HCT116 (cell line): ENCODE results near the gene NCR3LG1. TPM values are rescaled to one million over a fixed set of nuclear protein-coding genes. Genes with fewer than 3 reads are reported as not detected.

Experiments
- ATAC-seq: fragments of 200-7000 bp; cut with Tn5 transposase; 2 replicates; pipeline ENCODE4 v1.9.1; 2020; ENCODE audit warnings: mild to moderate bottlenecking, moderate library complexity
- BruUV-seq: library from RNA; stranded (reverse); fragments of 400-500 nt; replicated peaks from 2 replicates; lab custom pipeline; 2021; lab: Mats Ljungman, UMichigan
- CTCF ChIA-PET: fragments of 300-600 bp; sonication (Branson Sonifier 250); formaldehyde crosslinking; loops from one replicate; lab custom pipeline; 2021; ENCODE audit warnings: antibody characterized with exemption; lab: Charles Lee
- POLR2A ChIA-PET: fragments of 300-600, 350-600 bp; sonication (Branson Sonifier 250); formaldehyde crosslinking; loops from one replicate; lab custom pipeline; 2021; ENCODE audit warnings: antibody characterized with exemption; lab: Charles Lee
- RAD21 ChIA-PET, 2 experiments: fragments of 300-600 bp; sonication (Branson Sonifier 250); formaldehyde crosslinking; loops; one replicate each; lab custom pipeline; 2023; ENCODE audit warnings: low total read pairs in 2 of 2; ENCODE audit not compliant: uncharacterized antibody in 2 of 2, unreplicated experiment in 2 of 2, low non-redundant PET in 1 of 2; lab: Charles Lee
- DNase-seq: peaks from one replicate; pipeline ENCODE4 v3.0.0-alpha.2; 2010; ENCODE audit warnings: low read depth, low spot score
- H2AFZ ChIP-seq: fragments of 200-600 bp; shearing (Covaris generic), sonication (generic); 2 replicates; pipeline ENCODE4 v1.6.1; 2017; ENCODE audit warnings: low read depth, mixed run types, mixed read lengths, antibody characterized with exemption, low read length; ENCODE audit not compliant: poor library complexity, severe bottlenecking
- H3K27ac ChIP-seq: 2 replicates; pipeline ENCODE4 v1.5.1; 2012; ENCODE audit warnings: low read depth, low read length
- H3K27me3 ChIP-seq: fragments of 200-600 bp; sonication (generic); 2 replicates; pipeline ENCODE4 v1.6.1; 2016; ENCODE audit warnings: mixed run types, low read length, mixed read lengths; ENCODE audit not compliant: insufficient read depth
- H3K36me3 ChIP-seq, 2 experiments: fragments of 200-500 bp in 1 of 2; fragments of 200-600 bp in 1 of 2; sonication (Bioruptor generic) in 1 of 2; sonication (generic) in 1 of 2; 2 replicates each; pipeline versions ENCODE4 v1.5.1 to v1.6.1; 2014 to 2016; ENCODE audit warnings: low read length in 2 of 2, inconsistent platforms in 1 of 2, mixed read lengths in 1 of 2, mixed run types in 1 of 2; ENCODE audit not compliant: insufficient read depth in 2 of 2, control insufficient read depth in 1 of 2
- H3K4me1 ChIP-seq, 2 experiments: fragments of 200-600 bp in 1 of 2; sonication (generic) in 1 of 2; 2 replicates each; pipeline versions ENCODE4 v1.5.1 to v1.6.1; 2012 to 2017; ENCODE audit warnings: low read length in 2 of 2, inconsistent platforms in 1 of 2, mild to moderate bottlenecking in 1 of 2, mixed read lengths in 1 of 2, mixed run types in 1 of 2, moderate library complexity in 1 of 2; ENCODE audit not compliant: insufficient read depth in 2 of 2, control insufficient read depth in 1 of 2
- H3K4me2 ChIP-seq: fragments of 200-600 bp; sonication (generic); 2 replicates; pipeline ENCODE4 v1.6.1; 2017; ENCODE audit warnings: mixed run types, low read length, mixed read lengths
- H3K4me3 ChIP-seq, 2 experiments: fragments of 200-600 bp in 1 of 2; sonication (generic) in 1 of 2; replicated peaks in 1 of 2; 2 replicates each; pipeline ENCODE4 v1.5.1; 2011 to 2016; ENCODE audit warnings: low read length in 2 of 2, control low read depth in 1 of 2, low read depth in 1 of 2, mild to moderate bottlenecking in 1 of 2, mixed read lengths in 1 of 2, mixed run types in 1 of 2
- H3K79me2 ChIP-seq: fragments of 200-600 bp; sonication (generic); 2 replicates; pipeline ENCODE4 v1.6.1; 2017; ENCODE audit warnings: mild to moderate bottlenecking, mixed run types, low read length, moderate library complexity, mixed read lengths; ENCODE audit not compliant: insufficient read depth
- H3K9ac ChIP-seq: fragments of 200-600 bp; sonication (generic); 2 replicates; pipeline ENCODE4 v1.6.1; 2016; ENCODE audit warnings: low read length, mixed read lengths
- H3K9me2 ChIP-seq: fragments of 200-600 bp; sonication (generic), shearing (Covaris generic); 2 replicates; pipeline ENCODE4 v1.6.1; 2017; ENCODE audit warnings: mixed run types, mild to moderate bottlenecking, moderate library complexity; ENCODE audit not compliant: insufficient read depth
- H3K9me3 ChIP-seq, 2 experiments: fragments of 200-500 bp in 1 of 2; fragments of 200-600 bp in 1 of 2; sonication (Bioruptor generic) in 1 of 2; sonication (generic) in 1 of 2; 2 replicates each; pipeline ENCODE4 v1.6.1; 2014 to 2017; ENCODE audit warnings: low read length in 2 of 2, mixed read lengths in 2 of 2, inconsistent platforms in 1 of 2, low read depth in 1 of 2, mild to moderate bottlenecking in 1 of 2, mixed run types in 1 of 2, moderate library complexity in 1 of 2; ENCODE audit not compliant: control insufficient read depth in 1 of 2, insufficient read depth in 1 of 2
- H4K20me1 ChIP-seq: fragments of 200-600 bp; sonication (generic), shearing (Covaris generic); 2 replicates; pipeline ENCODE4 v1.6.1; 2017; ENCODE audit warnings: mixed run types, mild to moderate bottlenecking, moderate library complexity; ENCODE audit not compliant: insufficient read depth
- CBX3 ChIP-seq: IDR thresholded peaks from 2 replicates; pipeline ENCODE4 v1.6.1; 2012; ENCODE audit warnings: low read depth
- CTCF ChIP-seq, 3 experiments: fragments of 200-600 bp in 1 of 3; sonication (generic) in 1 of 3; IDR thresholded peaks in 2 of 3; conservative IDR thresholded peaks in 1 of 3; 2 replicates each; pipeline ENCODE4 v1.5.1; 2012 to 2017; ENCODE audit warnings: low read depth in 2 of 3, low read length in 2 of 3, antibody characterized with exemption in 1 of 3, borderline replicate concordance in 1 of 3, control low read depth in 1 of 3, mild to moderate bottlenecking in 1 of 3, mixed read lengths in 1 of 3, mixed run types in 1 of 3, moderate library complexity in 1 of 3; ENCODE audit not compliant: insufficient read depth in 1 of 3
- ELF1 ChIP-seq: IDR thresholded peaks from 2 replicates; pipeline ENCODE4 v1.6.1; 2012; ENCODE audit warnings: low read depth, borderline replicate concordance
- EZH2 ChIP-seq: fragments of 200-600 bp; sonication (generic); IDR thresholded peaks from 2 replicates; pipeline ENCODE4 v1.6.1; 2017; ENCODE audit warnings: antibody characterized with exemption, mixed run types
- EZH2phosphoT487 ChIP-seq: fragments of 200-600 bp; IDR thresholded peaks from 2 replicates; pipeline ENCODE4 v1.6.1; 2018; ENCODE audit warnings: antibody characterized with exemption, borderline replicate concordance
- FOSL1 ChIP-seq: IDR thresholded peaks from 2 replicates; pipeline ENCODE4 v1.6.1; 2012; ENCODE audit warnings: low read depth
- JUND ChIP-seq: IDR thresholded peaks from 2 replicates; pipeline ENCODE4 v1.6.1; 2012
- MAX ChIP-seq: IDR thresholded peaks from 2 replicates; pipeline ENCODE4 v1.6.1; 2012
- POLR2A ChIP-seq: IDR thresholded peaks from 2 replicates; pipeline ENCODE4 v1.7.0; 2011; ENCODE audit warnings: borderline replicate concordance; ENCODE audit not compliant: insufficient read depth, insufficient read length; ENCODE audit errors: extremely low read depth
- POLR2AphosphoS5 ChIP-seq: IDR thresholded peaks from 2 replicates; pipeline ENCODE4 v1.6.1; 2011; ENCODE audit warnings: mild to moderate bottlenecking, low read depth, low read length, moderate library complexity
- RAD21 ChIP-seq: IDR thresholded peaks from 2 replicates; pipeline ENCODE4 v1.6.1; 2012; ENCODE audit warnings: low read depth, mild to moderate bottlenecking
- SP1 ChIP-seq: IDR thresholded peaks from 2 replicates; pipeline ENCODE4 v1.6.1; 2012; ENCODE audit warnings: low read depth
- TCF7L2 ChIP-seq: IDR thresholded peaks from 2 replicates; pipeline ENCODE4 v1.7.0; 2011; ENCODE audit warnings: borderline replicate concordance, inconsistent platforms; ENCODE audit not compliant: insufficient read depth, insufficient read length; ENCODE audit errors: extremely low read depth
- ZNF274 ChIP-seq: fragments of 200-500 bp; sonication (Bioruptor generic); IDR thresholded peaks from 2 replicates; pipeline ENCODE4 v1.6.1; 2014; ENCODE audit warnings: mild to moderate bottlenecking, low read depth, low read length, inconsistent platforms
- intact Hi-C: fragments of 100-400 bp; cut with micrococcal nuclease; formaldehyde crosslinking; loops from 2 replicates; pipeline ENCODE4 v1.10.0; 2022
- total RNA-seq: library from RNA; stranded (reverse); gene quantifications from one replicate; pipeline ENCODE4 v1.2.1, GENCODE V29; 2021; ENCODE audit not compliant: unreplicated experiment

Gene NCR3LG1
- total RNA-seq, 1 experiment from 2014 or later = 1.5 TPM

GRCh38 chr11:17371614-17372013 lies 20.0 kb downstream of the NCR3LG1 start:
- Histone ChIP-seq H3K4me3 (no peak overlapping the region), H3K4me1 (no peaks in the 10 kb centered on the region), H3K4me2 (no peak overlapping the region), H3K9ac (no peak overlapping the region), H3K9me3 (peaks cover 23 to 49% of the 10 kb centered on the region in 2 experiments; a peak in 2 of 4 replicates), H3K27ac (no peak overlapping the region), H3K79me2 (no peaks in the 10 kb centered on the region), H3K36me3 (0 out of 4 replicates have a peak, but pooled peaks cover 0 to 9% of the 10 kb centered on the region in 2 experiments), H4K20me1 (no peaks in the 10 kb centered on the region), H3K9me2 (no peaks in the 10 kb centered on the region), H2AFZ (no peak overlapping the region), H3K27me3 (no peaks in the 10 kb centered on the region)
- POLR2A ChIA-PET = no interaction called here
- peak; percentile 61 for DNase-seq
- intact Hi-C loops = no loop called here
- TF ChIP-seq RAD21 (no peak), POLR2AphosphoS5 (no peak), POLR2A (no peak), ELF1 (no peak), TCF7L2 (peak; percentile 13), EZH2phosphoT487 (no peak), FOSL1 (no peak), MAX (no peak), JUND (no peak), CBX3 (peak; percentile 100), SP1 (no peak), EZH2 (no peak)
- RAD21 ChIA-PET = no interaction called here
- 0 out of 2 replicates have a peak, but pooled peaks have one; percentile 52 for ATAC-seq
- CTCF ChIA-PET = interaction anchor here (0.5 kb wide), 1 partner anchor 40 kb away, joined by 3 read pairs; no protein-coding TSS in a partner anchor
- no TSS peak for BruUV-seq

- BruUV-seq = no TSS peak
- ChIA-PET RAD21 (no interaction called here), POLR2A (no interaction called here), CTCF (interaction anchor here (1.4 kb wide), 1 partner anchor 9 kb away, joined by 7 read pairs; no protein-coding TSS in a partner anchor)
- TF ChIP-seq ZNF274 (no peak), CTCF (IDR thresholded peaks at IDR 0.05 in 2 of 3, conservative IDR thresholded peaks at IDR 0.05 in 1 of 3; ENCODE audit: borderline replicate concordance in 1 of 3, insufficient read depth in 1 of 3, low read depth in 2 of 3, low read length in 2 of 3) (no peak)
- Histone ChIP-seq H3K9ac (no peak overlapping the region), H3K79me2 (no peaks in the 10 kb centered on the region), H4K20me1 (no peaks in the 10 kb centered on the region), H3K27me3 (no peaks in the 10 kb centered on the region), H3K36me3 (0 out of 4 replicates have a peak, but pooled peaks cover 0 to 3% of the 10 kb centered on the region in 2 experiments), H3K9me3 (peaks cover 27 to 39% of the 10 kb centered on the region in 2 experiments; a peak in 3 of 4 replicates), H3K4me3 (no peak overlapping the region), H3K9me2 (no peaks in the 10 kb centered on the region), H3K4me2 (no peak overlapping the region), H3K27ac (no peak overlapping the region), H2AFZ (no peak overlapping the region), H3K4me1 (no peaks in the 10 kb centered on the region)
- intact Hi-C loops = no loop called here
- DNase-seq (no peak), ATAC-seq (no peak)
Measured at GRCh38 chr11:17375547-17375946, 23.9 kb downstream of the NCR3LG1 start.
